ENCODE data around the gene FST.
A peak's percentile ranks its signal among the peaks of the same experiment; 100 is the strongest.

DNA sequence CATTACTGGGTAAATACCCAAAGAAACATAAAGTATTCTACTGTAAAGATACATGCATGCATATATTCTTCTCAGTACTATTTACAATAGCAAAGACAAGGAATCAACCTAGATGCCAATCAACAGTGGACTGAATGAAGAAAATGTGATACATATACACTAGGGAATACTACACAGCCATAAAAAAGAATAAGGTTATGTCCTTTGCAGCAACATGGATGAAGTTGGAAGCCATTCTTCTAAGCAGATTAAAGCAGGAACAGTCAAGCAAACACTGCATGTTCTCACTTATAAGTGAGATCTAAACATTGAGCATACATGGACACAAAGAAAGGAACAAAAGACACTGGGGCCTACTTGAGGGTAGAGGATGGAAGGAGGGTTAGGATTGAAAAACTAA lies 40.4 kb downstream of the FST start:
- peak; percentile 68; the same call in 1 of the 2 replicates for TF ChIP-seq ZNF146 (tag by site-specific recombination; IDR thresholded peaks at IDR 0.05)
- TF ChIP-seq, protein P1, sequence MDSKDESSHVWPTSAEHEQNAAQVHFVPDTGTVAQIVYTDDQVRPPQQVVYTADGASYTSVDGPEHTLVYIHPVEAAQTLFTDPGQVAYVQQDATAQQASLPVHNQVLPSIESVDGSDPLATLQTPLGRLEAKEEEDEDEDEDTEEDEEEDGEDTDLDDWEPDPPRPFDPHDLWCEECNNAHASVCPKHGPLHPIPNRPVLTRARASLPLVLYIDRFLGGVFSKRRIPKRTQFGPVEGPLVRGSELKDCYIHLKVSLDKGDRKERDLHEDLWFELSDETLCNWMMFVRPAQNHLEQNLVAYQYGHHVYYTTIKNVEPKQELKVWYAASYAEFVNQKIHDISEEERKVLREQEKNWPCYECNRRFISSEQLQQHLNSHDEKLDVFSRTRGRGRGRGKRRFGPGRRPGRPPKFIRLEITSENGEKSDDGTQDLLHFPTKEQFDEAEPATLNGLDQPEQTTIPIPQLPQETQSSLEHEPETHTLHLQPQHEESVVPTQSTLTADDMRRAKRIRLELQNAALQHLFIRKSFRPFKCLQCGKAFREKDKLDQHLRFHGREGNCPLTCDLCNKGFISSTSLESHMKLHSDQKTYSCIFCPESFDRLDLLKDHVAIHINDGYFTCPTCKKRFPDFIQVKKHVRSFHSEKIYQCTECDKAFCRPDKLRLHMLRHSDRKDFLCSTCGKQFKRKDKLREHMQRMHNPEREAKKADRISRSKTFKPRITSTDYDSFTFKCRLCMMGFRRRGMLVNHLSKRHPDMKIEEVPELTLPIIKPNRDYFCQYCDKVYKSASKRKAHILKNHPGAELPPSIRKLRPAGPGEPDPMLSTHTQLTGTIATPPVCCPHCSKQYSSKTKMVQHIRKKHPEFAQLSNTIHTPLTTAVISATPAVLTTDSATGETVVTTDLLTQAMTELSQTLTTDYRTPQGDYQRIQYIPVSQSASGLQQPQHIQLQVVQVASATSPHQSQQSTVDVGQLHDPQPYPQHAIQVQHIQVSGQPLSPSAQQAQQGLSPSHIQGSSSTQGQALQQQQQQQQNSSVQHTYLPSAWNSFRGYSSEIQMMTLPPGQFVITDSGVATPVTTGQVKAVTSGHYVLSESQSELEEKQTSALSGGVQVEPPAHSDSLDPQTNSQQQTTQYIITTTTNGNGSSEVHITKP (tag by site-specific recombination; IDR thresholded peaks at IDR 0.05): no peak
- TF ChIP-seq, protein P2, sequence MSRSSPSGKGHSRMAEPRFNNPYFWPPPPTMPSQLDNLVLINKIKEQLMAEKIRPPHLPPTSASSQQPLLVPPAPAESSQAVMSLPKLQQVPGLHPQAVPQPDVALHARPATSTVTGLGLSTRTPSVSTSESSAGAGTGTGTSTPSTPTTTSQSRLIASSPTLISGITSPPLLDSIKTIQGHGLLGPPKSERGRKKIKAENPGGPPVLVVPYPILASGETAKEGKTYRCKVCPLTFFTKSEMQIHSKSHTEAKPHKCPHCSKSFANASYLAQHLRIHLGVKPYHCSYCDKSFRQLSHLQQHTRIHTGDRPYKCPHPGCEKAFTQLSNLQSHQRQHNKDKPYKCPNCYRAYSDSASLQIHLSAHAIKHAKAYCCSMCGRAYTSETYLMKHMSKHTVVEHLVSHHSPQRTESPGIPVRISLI (tag by site-specific recombination; IDR thresholded peaks at IDR 0.05): no peak
- no peak for TF ChIP-seq ZNF670 (tag by site-specific recombination; IDR thresholded peaks at IDR 0.05; ENCODE audit: low read depth)
- TF ChIP-seq, protein P3, sequence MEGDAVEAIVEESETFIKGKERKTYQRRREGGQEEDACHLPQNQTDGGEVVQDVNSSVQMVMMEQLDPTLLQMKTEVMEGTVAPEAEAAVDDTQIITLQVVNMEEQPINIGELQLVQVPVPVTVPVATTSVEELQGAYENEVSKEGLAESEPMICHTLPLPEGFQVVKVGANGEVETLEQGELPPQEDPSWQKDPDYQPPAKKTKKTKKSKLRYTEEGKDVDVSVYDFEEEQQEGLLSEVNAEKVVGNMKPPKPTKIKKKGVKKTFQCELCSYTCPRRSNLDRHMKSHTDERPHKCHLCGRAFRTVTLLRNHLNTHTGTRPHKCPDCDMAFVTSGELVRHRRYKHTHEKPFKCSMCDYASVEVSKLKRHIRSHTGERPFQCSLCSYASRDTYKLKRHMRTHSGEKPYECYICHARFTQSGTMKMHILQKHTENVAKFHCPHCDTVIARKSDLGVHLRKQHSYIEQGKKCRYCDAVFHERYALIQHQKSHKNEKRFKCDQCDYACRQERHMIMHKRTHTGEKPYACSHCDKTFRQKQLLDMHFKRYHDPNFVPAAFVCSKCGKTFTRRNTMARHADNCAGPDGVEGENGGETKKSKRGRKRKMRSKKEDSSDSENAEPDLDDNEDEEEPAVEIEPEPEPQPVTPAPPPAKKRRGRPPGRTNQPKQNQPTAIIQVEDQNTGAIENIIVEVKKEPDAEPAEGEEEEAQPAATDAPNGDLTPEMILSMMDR (tag by site-specific recombination; IDR thresholded peaks at IDR 0.05): no peak
- no peak for TF ChIP-seq ZEB2 (tag by site-specific recombination; IDR thresholded peaks at IDR 0.05)
- TF ChIP-seq KLF16 (tag by site-specific recombination; IDR thresholded peaks at IDR 0.05): no peak
- TF ChIP-seq, protein P4, sequence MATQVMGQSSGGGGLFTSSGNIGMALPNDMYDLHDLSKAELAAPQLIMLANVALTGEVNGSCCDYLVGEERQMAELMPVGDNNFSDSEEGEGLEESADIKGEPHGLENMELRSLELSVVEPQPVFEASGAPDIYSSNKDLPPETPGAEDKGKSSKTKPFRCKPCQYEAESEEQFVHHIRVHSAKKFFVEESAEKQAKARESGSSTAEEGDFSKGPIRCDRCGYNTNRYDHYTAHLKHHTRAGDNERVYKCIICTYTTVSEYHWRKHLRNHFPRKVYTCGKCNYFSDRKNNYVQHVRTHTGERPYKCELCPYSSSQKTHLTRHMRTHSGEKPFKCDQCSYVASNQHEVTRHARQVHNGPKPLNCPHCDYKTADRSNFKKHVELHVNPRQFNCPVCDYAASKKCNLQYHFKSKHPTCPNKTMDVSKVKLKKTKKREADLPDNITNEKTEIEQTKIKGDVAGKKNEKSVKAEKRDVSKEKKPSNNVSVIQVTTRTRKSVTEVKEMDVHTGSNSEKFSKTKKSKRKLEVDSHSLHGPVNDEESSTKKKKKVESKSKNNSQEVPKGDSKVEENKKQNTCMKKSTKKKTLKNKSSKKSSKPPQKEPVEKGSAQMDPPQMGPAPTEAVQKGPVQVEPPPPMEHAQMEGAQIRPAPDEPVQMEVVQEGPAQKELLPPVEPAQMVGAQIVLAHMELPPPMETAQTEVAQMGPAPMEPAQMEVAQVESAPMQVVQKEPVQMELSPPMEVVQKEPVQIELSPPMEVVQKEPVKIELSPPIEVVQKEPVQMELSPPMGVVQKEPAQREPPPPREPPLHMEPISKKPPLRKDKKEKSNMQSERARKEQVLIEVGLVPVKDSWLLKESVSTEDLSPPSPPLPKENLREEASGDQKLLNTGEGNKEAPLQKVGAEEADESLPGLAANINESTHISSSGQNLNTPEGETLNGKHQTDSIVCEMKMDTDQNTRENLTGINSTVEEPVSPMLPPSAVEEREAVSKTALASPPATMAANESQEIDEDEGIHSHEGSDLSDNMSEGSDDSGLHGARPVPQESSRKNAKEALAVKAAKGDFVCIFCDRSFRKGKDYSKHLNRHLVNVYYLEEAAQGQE (tag by site-specific recombination; IDR thresholded peaks at IDR 0.05): no peak
- TF ChIP-seq, protein P5, sequence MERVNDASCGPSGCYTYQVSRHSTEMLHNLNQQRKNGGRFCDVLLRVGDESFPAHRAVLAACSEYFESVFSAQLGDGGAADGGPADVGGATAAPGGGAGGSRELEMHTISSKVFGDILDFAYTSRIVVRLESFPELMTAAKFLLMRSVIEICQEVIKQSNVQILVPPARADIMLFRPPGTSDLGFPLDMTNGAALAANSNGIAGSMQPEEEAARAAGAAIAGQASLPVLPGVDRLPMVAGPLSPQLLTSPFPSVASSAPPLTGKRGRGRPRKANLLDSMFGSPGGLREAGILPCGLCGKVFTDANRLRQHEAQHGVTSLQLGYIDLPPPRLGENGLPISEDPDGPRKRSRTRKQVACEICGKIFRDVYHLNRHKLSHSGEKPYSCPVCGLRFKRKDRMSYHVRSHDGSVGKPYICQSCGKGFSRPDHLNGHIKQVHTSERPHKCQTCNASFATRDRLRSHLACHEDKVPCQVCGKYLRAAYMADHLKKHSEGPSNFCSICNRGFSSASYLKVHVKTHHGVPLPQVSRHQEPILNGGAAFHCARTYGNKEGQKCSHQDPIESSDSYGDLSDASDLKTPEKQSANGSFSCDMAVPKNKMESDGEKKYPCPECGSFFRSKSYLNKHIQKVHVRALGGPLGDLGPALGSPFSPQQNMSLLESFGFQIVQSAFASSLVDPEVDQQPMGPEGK (tag by site-specific recombination; IDR thresholded peaks at IDR 0.05): no peak
- TF ChIP-seq ZNF624 (tag by site-specific recombination; IDR thresholded peaks at IDR 0.05): no peak
- TF ChIP-seq ZNF843 (tag by site-specific recombination; IDR thresholded peaks at IDR 0.05): no peak
- no peak for TF ChIP-seq ZFP37 (tag by site-specific recombination; IDR thresholded peaks at IDR 0.05)
- TF ChIP-seq ZNF596 (tag by site-specific recombination; IDR thresholded peaks at IDR 0.05): no peak
